Endodermal cell (in vitro differentiated cells): ENCODE data around the gene NEK6. TPM values are rescaled to one million over a fixed set of nuclear protein-coding genes. Genes with fewer than 3 reads are reported as not detected.
A peak's percentile ranks its signal among the peaks of the same experiment; 100 is the strongest.

Source experiments
- DNase-seq: peaks from one replicate; pipeline ENCODE4 v3.0.0-alpha.2; 2017
- H3K27ac ChIP-seq: 2 replicates; pipeline ENCODE4 v1.5.1; 2013; ENCODE audit warnings: mild to moderate bottlenecking, low read depth, low read length, moderate library complexity
- H3K27me3 ChIP-seq: 2 replicates; pipeline ENCODE4 v1.6.1; 2013; ENCODE audit warnings: mild to moderate bottlenecking, low read length, moderate library complexity; ENCODE audit not compliant: insufficient read depth, control insufficient read depth, poor library complexity, severe bottlenecking
- H3K36me3 ChIP-seq: 2 replicates; pipeline ENCODE4 v1.7.0; 2013; ENCODE audit warnings: mild to moderate bottlenecking, low read length, moderate library complexity; ENCODE audit not compliant: control insufficient read depth, insufficient read depth
- H3K4me1 ChIP-seq: one replicate; pipeline ENCODE4 v1.7.0; 2013; ENCODE audit warnings: low read length; ENCODE audit not compliant: control insufficient read depth, insufficient read depth
- H3K4me3 ChIP-seq: 2 replicates; pipeline ENCODE4 v1.5.1; 2013; ENCODE audit warnings: mild to moderate bottlenecking, low read length, moderate library complexity
- H3K9ac ChIP-seq: 2 replicates; pipeline ENCODE4 v1.6.1; 2013; ENCODE audit warnings: mild to moderate bottlenecking, low read length, moderate library complexity; ENCODE audit not compliant: poor library complexity, severe bottlenecking; ENCODE audit errors: extremely low read depth
- H3K9me3 ChIP-seq: 2 replicates; pipeline ENCODE4 v1.6.1; 2013; ENCODE audit warnings: mild to moderate bottlenecking, low read length, moderate library complexity; ENCODE audit not compliant: control insufficient read depth
- H3K27ac Mint-ChIP-seq: 2 replicates; pipeline ENCODE4 v1.8.0; 2020; ENCODE audit warnings: mixed read lengths
- H3K27me3 Mint-ChIP-seq: 2 replicates; pipeline ENCODE4 v1.8.0; 2021; ENCODE audit warnings: mild to moderate bottlenecking, mixed read lengths; ENCODE audit not compliant: insufficient read depth
- H3K36me3 Mint-ChIP-seq: 2 replicates; pipeline ENCODE4 v1.8.0; 2020; ENCODE audit warnings: low read depth, mixed read lengths
- H3K4me1 Mint-ChIP-seq: 2 replicates; pipeline ENCODE4 v1.8.0; 2020; ENCODE audit warnings: mixed read lengths
- H3K4me3 Mint-ChIP-seq: 2 replicates; pipeline ENCODE4 v1.8.0; 2020; ENCODE audit warnings: mild to moderate bottlenecking, moderate library complexity, mixed read lengths
- H3K9me3 Mint-ChIP-seq: 2 replicates; pipeline ENCODE4 v1.8.0; 2020; ENCODE audit warnings: mild to moderate bottlenecking, mixed read lengths
- CTCF ChIP-seq: fragments of 200-600 bp; sonication (generic); conservative IDR thresholded peaks from 2 replicates; pipeline ENCODE4 v1.5.0; 2021; ENCODE audit warnings: antibody characterized with exemption, mild to moderate bottlenecking
- WGBS, 2 experiments: methylation state at CpG; one replicate each; pipeline versions ENCODE4 v1.1.5 to v1.1.7; 2013; ENCODE audit warnings: missing lambda C conversion rate in 2 of 2, mixed read lengths in 1 of 2; ENCODE audit not compliant: insufficient coverage in 1 of 2, insufficient read length in 1 of 2; 5-methylcytosine and 5-hydroxymethylcytosine counted together
- total RNA-seq, 2 donors: library from RNA; stranded (reverse); fragmentation: NEBNext Ultra II Directional in 1 of 2; extraction: Animal tissue kit (Norgen Biotek cat#: 25700) in 1 of 2; gene quantifications; 2 replicates in 1 of 2; 3 replicates in 1 of 2; pipeline ENCODE4 v1.2.1, GENCODE V29; 2021

The NEK6 gene
- total RNA-seq, 2 donors from 2014 or later, result 17.1 to 32.5 TPM

- Histone ChIP-seq H3K36me3 (peaks cover 18% of the 10 kb centered on the region), H3K9me3 (no peaks in the 10 kb centered on the region), H3K27ac (no peak overlapping the region), H3K4me1 (no peaks in the 10 kb centered on the region), H3K27me3 (no peaks in the 10 kb centered on the region), H3K9ac (no peak overlapping the region), H3K4me3 (no peak overlapping the region)
- no peak for TF ChIP-seq CTCF
- Mint-ChIP-seq H3K36me3 (peaks cover 6% of the 10 kb centered on the region), H3K27ac (no peak overlapping the region), H3K27me3 (no peaks in the 10 kb centered on the region), H3K9me3 (no peaks in the 10 kb centered on the region), H3K4me1 (peaks cover 10% of the 10 kb centered on the region), H3K4me3 (no peak overlapping the region)
- no peak for DNase-seq
- WGBS, 2 experiments, result 92 to 98% methylated on average over 2 to 6 of the region's 6 CpGs
Measured at GRCh38 chr9:124359426-124359825, 101.7 kb downstream of the NEK6 start.

GRCh38 chr9:124359855-124360678, 102.3 kb downstream of the NEK6 start:
- Histone ChIP-seq H3K9me3 (no peaks in the 10 kb centered on the region), H3K27me3 (no peaks in the 10 kb centered on the region), H3K4me1 (no peaks in the 10 kb centered on the region), H3K9ac (no peak overlapping the region), H3K36me3 (peaks cover 13% of the 10 kb centered on the region), H3K27ac (no peak overlapping the region), H3K4me3 (no peak overlapping the region)
- peak; percentile 30 for TF ChIP-seq CTCF
- peak overlapping the region; percentile 55 for H3K27ac Mint-ChIP-seq
- no peaks in the 10 kb centered on the region for H3K27me3 Mint-ChIP-seq
- WGBS, 2 experiments, result 89 to 91% methylated on average over 6 to 11 of the region's 11 CpGs
- H3K4me3 Mint-ChIP-seq, result no peak overlapping the region
- peaks cover 6% of the 10 kb centered on the region for H3K36me3 Mint-ChIP-seq
- H3K9me3 Mint-ChIP-seq, result no peaks in the 10 kb centered on the region
- H3K4me1 Mint-ChIP-seq, result peaks cover 10% of the 10 kb centered on the region
- peak; percentile 66 for DNase-seq

- no peaks in the 10 kb centered on the region for H3K27me3 Mint-ChIP-seq
- Histone ChIP-seq H3K27ac (no peak overlapping the region), H3K27me3 (no peaks in the 10 kb centered on the region), H3K36me3 (peaks cover 8% of the 10 kb centered on the region), H3K9ac (no peak overlapping the region), H3K9me3 (no peaks in the 10 kb centered on the region), H3K4me3 (no peak overlapping the region), H3K4me1 (no peaks in the 10 kb centered on the region)
- peaks cover 11% of the 10 kb centered on the region for H3K4me1 Mint-ChIP-seq
- H3K9me3 Mint-ChIP-seq, result no peaks in the 10 kb centered on the region
- H3K4me3 Mint-ChIP-seq, result no peak overlapping the region
- TF ChIP-seq CTCF, result no peak
- 92 to 97% methylated on average over 8 of the region's 8 CpGs for WGBS, 2 experiments
- H3K27ac Mint-ChIP-seq, result no peak overlapping the region
- no peak for DNase-seq
- H3K36me3 Mint-ChIP-seq, result peaks cover 8% of the 10 kb centered on the region
Measured at GRCh38 chr9:124361128-124361527, 103.4 kb downstream of the NEK6 start.
